HG03135 (cell line): ENCODE measurements around the gene SCN8A.

ENCODE experiments used
- ATAC-seq: cut with Tn5 transposase; IDR thresholded peaks from one replicate; pipeline ENCODE4 v1.9.1; 2021; ENCODE audit warnings: mild to moderate bottlenecking, moderate library complexity; ENCODE audit not compliant: unreplicated experiment

The SCN8A gene

DNA sequence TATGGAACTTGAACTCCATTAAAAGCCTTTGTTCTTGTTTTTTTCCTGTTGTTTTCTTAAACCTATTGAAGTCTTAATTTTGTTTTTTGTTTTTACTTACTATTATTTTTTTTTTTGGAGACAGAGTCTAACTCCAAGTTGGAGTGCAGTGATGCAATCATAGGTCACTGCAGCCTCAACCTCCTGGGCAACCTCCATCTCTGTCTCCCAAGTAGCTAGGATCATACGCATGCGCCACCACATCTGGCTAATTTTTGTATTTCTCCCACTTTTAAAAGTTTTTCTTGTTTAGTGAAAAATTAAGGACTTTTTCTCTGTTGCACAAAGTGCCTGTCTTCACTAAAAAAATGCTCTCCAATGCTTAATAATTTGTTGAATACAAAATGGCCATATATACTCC is 76.2 kb downstream of the SCN8A start:
- ATAC-seq, result no peak

DNA sequence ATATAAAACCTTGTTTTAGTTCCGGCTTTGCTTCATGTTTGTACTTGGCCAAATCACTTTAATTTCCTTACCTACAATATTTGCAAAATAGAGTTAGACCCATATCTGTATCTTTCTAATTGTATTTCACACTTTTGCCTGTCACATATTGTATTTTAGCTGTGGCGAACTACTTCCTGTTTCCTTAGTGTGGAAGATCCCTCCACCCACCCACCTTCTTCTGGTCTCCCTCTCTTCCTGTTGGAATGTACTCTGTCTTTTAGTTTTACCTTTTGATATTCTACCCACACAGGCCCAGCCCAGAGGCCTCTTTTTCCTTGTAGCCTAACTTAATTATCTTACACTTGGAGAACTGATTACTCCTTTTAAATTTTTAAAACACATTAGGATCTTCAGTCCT is 78.2 kb downstream of the SCN8A start:
- ATAC-seq, result no peak

DNA sequence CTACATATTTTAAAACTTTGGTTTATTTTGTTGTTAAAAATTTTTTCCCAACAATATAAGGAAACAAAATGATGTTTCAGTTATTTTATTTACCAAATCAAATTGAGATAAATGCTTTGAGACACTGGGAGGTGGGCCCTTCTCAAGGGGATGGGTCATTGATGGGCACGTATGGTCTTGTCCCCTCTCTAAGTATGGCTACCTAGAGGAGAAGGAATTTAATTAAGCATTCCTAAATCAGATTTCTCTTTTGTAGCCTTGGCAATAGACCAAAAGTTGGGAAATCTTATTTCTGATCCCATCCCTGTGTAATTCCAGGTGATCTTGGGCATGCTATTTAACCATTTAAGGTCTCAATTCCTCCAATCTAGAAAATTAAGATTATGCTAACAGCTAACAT is 79.0 kb downstream of the SCN8A start:
- no peak for ATAC-seq

DNA sequence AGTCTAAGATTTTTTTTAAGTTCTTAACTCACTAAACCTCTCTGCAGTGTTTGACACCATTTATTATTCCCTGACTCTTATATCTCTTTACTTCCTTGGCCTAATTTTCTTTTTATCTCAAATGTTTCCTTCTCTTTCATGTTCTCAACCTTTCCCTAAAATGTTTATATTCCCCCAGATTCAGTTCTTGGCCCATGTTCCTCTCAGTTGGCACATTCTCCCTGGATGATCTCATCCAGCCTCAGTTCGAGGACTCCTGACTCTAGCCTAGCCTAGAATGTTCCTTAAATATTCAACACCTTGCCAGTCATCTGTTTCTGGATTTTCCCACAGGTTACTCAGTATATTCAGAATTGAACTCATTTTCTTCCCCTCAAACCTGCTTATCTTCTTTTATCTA is 81.3 kb downstream of the SCN8A start:
- ATAC-seq, result no peak

DNA sequence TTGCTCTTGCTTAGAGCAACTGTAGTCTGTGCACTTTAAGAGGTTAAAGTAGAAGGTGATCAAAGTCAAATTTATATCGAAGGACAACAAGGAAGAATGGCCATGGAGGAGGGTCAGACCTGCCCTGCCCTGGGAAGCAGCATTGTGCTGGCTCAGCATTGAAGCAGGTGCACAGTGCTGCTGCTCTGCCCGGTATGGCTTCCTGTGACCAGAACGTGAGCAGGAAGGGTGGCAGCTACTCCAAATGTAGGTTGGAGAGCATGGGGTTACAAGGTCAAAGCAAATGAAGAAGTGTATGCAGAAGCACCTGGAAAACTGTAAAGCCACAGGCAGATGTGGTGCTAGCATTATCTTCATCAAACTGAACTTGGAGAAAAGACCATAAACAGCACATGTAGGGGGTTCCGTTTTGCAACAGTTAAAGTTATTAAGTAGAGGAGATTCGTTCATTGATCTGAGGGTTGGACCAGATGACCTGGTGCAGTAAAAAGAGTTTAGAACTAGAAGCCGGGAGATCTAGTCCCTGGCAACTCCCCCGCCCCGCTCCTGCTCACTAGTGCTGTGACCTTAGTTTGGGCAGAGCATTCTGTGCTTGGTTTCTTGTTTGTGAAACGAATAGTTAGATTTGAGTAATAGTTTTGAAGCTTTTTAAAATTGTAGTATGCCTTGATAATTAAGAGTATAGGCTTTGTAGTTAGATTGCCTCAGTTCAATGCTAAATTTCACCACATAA is 84.2 kb downstream of the SCN8A start:
- ATAC-seq, result no peak

DNA sequence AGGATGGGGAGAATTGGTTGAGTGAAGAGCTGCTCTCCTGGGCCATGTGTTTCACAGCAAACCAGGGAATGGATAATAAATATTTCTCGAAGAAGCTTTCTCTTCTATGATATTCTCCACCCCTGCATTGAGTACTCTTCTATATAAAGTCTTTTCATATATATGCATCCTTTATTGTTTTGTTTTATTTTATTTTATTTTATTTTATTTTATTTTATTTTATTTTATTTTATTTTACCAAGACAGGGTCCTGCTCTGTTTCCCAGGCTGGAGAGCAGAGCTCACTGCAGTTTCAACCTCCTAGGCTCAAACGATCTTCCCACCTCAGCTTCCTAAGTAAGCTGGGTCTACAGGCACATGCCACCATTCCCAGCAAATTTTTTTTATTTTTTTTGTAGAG is 85.8 kb downstream of the SCN8A start:
- ATAC-seq, result no peak

DNA sequence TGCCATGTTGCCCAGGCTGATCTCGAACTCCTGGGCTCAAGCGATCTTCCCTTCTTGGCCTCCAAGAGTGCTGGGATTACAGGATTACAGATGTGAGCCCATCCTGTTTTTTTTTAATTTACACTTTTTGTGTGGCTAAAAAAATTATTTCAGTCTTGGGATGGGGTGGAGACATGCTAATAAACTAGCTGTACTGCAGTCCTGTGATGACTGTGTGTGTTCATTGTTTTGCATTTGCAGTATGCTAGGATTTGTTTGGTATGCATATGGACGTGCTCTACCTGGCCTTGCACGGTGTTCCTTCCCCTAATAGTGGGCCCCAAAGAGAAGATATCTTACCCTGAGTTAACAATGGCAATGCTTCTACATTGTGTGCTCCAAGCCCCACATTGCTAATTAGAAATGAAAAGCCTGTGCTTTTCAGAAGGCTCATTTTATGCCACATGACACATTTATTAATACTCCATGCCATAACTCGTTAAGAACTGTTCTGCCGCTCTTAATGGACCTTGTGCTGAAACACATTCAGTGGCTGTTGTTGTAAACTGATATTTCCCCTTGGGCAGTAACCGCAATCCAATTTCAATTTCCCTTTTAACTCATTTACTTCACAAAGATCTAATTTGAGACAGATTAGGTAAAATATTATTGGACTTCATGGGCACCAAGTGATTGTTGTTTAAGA is 86.4 kb downstream of the SCN8A start:
- no peak for ATAC-seq

DNA sequence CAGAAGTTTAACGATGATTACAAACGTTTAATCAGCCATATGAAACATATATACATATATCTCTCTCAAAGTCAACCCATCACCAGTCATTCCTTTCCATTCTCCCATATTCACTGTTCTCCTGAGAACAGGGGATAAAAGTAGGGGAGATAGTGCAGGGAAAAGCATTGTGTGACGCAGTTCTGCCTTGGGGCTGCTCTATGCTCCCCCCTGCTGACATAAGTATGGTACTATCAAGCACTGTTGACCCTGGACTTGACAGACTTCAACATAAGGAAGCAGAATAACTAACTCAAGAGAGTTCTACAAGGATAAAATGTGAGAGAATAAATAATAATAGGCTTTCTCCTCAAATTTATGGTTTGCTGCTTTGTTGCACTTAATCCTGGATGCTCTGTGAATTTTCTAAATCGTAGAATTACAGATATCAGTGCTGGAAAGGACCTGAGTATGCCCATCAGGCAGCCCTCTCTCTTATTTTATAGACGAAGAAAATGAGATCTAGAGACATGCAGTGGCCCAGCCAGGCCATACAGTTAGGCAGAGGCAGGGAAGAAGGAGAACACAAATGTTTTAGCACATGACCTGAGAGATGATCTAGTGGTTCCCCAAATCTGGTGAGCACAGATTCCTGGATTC is 87.2 kb downstream of the SCN8A start:
- ATAC-seq, result no peak

DNA sequence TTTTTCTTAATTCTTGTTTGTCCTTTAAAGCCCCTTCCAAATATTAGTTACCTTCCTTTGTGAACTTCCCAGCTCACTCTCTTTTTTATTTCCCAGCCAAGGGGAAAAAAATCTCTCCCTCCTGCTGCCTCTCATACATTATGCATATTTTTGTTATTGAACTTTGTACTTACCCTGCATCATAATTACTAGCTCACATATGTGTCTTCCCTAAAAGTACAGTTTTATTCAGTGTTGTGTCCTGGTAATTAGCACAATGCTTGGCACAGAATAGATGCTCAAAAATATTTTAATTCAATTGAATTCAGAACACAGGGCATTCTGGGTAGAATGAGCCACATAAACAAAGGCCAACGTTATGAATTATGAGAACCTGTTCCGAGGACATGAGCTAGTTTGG is 91.9 kb downstream of the SCN8A start:
- no peak for ATAC-seq

DNA sequence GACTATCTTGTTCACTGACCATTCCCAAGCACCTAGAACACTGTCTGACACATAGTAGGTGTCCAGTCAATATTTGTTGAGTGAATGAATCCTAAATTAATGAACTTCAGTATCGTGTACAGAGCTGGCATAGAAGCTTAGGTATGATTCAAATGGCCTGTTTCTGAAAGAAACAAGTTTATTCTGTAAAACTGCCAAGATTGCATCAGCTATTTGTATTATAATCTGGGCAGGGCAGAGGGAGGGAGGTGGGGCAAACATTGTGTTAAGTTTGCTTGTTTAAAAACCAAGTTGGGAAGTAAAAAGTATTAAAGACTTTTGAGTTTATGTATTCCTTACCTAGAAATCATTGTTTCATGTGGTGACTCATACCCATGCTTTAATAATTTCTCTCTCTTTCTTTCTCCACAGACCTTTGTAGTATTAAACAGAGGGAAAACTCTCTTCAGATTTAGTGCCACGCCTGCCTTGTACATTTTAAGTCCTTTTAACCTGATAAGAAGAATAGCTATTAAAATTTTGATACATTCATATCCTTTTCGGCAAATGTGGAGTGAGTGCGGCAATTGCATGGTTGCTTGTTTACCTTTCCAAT is 92.8 kb downstream of the SCN8A start:
- ATAC-seq, result no peak

DNA sequence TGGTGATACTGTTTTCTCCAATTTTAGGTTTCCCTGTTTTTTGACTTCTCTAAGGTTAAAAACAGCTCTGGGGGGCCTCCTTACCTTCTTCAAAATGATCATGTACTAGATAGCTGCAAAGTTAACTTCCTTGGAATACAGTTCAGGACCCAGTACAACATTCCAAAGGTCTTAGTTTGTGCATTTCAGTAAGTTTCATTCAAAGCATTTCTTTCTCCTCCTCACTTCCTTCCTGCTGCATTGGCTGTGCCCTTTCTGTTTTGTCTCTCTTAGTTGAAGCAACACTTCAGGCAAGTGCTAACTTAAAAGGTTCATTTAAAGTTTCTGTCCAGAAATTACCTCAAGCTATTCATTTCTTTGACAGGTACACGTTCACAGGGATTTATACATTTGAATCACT is 95.7 kb downstream of the SCN8A start:
- no peak for ATAC-seq

DNA sequence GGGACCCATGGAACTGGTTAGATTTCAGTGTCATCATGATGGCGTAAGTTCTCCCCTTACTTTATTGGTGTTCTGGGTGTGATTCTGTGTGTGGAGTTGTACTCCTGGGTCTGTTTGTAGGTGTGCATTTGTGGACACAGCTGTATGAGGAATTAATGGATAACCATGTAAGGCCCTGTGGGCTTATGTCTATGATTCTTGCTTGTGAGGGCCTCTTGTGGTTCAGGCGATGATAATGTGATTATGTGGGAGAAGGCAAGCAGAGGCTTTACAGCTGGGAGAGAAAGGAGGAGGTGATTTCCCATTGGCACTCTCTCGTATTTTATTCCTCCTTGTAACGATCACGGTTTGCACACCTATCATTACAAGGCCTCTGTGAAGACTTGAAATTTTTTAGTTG is 96.1 kb downstream of the SCN8A start:
- no peak for ATAC-seq

DNA sequence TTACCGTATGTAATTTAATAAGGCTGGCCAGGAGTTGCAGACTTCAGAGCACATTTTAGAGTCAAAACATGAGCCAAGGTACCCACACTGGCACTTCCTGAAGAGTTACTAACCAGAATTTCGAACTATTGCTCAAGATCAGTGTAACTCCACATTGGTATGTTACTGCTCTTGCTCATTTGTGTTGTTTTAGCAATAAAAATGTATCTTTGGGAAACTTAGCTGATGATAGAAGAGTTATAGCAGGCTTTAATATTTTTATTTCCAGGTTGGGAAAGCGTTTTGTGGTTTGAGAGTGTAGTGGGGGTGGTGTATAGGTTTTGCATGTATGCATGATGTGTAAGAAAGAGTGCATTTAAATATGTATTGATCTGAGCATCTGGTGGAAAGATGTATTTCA is 96.6 kb downstream of the SCN8A start:
- ATAC-seq, result no peak

DNA sequence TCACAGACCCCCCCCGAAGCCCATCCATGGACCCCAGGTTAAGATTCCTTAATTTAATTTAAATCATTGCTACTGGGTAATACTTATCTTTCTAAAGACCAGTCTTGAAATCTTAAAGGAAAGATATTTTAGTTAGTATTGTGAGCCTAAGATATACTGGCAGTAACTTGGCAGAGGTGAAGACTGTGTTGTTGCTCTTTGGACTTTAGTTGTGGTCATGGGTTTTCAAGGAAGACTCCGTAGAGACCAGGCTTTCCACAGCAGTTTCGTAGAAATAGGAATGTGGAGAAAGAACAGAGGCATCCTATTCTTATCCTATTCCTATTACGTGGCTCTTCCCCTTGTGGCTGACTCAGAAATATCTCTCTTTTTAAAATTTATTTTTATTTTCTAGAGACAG is 99.0 kb downstream of the SCN8A start:
- ATAC-seq, result no peak

DNA sequence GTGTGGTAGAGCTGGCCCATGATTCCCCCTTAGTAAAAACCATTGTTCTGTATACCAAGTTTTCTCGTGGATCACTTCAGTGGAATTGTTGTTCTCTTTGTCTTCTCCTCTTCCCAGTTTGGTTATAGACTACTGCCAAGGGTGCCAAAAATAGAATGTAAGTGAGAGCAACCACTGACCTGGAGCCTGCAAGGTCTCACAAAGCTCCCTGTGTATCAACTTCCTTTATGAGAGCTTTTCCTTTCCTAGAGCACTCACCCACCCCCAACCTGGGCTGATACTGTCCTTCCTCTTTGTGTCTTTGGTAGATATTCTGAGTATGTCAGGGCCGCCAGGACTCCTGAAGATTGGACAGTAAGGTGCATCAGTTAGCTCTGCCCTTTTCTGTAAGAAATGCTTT is 101.0 kb downstream of the SCN8A start:
- ATAC-seq, result no peak

DNA sequence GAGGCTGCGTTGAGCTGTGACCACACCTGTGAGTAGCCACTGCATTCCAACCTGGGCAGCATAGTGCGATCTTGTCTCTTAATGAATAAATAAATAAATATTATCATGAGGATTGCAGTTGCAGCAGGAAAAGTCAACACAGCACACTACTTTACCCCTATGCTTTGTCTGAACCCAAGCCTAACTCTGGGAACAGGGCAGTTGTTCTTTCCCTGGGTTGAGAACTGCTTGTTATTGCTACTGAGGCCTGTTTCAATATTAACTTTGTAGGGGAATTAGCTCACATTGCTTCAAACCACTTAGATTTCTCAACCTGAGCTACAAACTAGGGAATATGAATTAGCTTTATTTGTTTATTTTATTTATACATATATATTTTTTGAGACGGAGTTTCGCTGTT is 102.5 kb downstream of the SCN8A start:
- ATAC-seq, result no peak

DNA sequence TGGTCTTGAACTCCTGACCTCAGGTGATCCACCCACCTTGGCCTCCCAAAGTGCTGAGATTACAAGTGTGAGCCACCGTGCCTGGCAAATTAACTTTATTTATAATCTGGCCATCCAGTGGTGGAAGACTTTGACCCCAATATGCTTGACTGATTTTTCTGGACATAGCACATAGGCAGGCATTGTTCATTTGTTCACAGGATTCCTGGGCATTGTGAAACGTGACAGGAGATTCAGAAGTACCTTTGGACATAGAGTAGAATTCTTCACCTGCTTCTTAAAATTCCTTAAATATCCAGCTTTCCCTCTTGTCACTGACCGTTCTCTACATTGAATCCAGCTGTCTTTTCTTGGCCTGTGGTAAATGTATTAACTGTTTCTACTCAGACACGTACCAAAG is 103.1 kb downstream of the SCN8A start:
- ATAC-seq, result no peak

DNA sequence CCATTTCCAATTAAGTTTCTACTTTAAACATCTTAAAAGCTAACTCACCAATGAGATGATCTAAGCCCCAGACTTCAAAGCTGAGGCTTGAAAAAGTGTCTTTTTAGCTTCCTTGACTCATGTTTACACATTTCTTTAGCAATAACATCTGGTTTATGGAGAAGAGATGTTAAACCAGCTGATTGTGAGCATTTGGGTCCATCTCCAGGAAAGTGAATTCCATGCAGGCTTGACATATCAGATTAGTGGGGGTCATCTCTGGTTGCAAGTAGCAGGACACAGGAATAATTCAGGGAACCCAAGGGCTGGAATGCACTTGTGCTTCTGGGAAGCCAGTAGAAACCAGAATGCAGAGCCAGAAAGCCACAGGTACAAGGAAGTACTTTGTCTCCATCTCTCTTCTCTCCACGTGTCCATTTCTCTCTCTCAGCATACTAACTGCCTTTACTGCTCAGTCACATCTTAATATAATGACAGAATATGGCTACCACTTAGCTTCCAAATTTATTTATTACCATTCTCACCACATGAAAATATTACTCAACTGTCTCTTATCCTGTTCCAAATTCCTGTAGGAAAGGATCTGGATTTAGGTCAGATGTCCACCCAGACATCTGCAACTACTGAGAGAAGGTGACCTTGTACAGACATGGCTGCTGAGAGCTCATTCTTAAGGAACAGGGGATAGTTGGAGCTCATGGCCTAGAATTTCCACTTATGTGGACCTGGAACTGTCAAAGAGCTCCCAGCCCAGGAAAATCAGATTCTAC is 104.4 kb downstream of the SCN8A start:
- no peak for ATAC-seq

DNA sequence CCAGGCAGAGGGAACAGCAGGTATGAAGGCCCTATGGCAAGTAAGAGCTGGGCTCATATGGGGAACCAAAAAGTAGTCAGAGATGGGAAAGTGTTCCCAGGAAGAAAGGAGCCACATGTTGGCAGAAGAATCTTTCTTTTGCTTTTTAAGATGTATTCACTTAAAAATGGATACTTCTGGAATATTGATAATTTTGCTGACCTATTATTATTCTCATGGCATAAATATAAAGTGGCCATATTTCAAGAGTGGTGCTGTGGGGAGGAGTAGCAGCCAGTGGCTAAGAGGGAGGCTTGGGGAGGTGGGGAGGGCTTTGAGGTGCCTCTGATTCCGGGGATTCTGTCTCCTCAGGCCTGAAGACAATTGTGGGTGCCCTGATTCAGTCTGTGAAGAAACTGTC is 108.2 kb downstream of the SCN8A start:
- no peak for ATAC-seq

DNA sequence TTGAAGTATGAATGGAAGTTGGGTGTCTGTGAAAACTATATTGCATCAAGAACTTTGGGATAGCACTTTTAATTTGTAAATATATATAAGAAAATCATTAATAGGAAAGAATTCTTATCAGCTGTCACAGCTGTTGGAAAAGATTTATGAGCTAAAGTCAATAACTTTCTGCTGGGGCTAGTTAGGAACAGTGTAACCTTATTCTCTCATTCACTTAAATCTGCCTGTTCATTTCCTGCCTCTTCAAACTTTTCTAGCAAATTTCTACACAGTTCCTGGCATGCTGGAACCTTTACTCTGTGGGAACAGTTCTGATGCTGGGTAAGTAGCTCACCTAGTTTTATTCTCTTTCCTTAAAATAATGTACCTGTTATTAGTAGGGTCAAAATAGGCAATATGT is 109.9 kb downstream of the SCN8A start:
- no peak for ATAC-seq

DNA sequence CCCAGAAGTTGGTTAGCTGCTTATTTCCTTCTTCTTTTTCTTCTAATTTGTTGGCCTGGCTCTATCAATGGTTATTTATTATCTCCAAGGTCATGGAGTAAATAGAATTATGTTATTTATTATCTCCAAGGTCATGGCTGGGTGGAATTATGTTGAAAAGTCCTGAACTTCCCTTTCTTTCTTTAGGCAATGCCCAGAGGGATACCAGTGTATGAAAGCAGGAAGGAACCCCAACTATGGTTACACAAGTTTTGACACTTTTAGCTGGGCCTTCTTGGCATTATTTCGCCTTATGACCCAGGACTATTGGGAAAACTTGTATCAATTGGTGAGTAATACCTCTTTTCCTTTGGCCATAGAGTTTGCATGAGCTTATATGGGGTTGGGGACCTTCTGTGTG is 111.6 kb downstream of the SCN8A start:
- no peak for ATAC-seq
